WTC11 (cell line): ENCODE data around the gene SLC1A7. TPM values are rescaled to one million over a fixed set of nuclear protein-coding genes. Genes with fewer than 3 reads are reported as not detected.

Source experiments
- ATAC-seq: fragments of 200-7000 bp; cut with Tn5 transposase; 2 replicates; pipeline ENCODE4 v1.10.0; 2021; ENCODE audit warnings: mild to moderate bottlenecking, moderate library complexity
- CTCF ChIA-PET: fragments of 300-600 bp; sonication (Branson Sonifier 250); formaldehyde crosslinking; loops from one replicate; lab custom pipeline; 2021; ENCODE audit warnings: antibody characterized with exemption; lab: Charles Lee
- POLR2A ChIA-PET: fragments of 350-600 bp; sonication (Branson Sonifier 250); formaldehyde crosslinking; loops from one replicate; lab custom pipeline; 2021; ENCODE audit warnings: antibody characterized with exemption; lab: Charles Lee
- DNase-seq: peaks from one replicate; pipeline ENCODE4 v3.0.0; 2021; ENCODE audit warnings: low spot score
- H3K27ac Mint-ChIP-seq: 2 replicates; pipeline ENCODE4 v1.8.0; 2021; ENCODE audit warnings: mixed read lengths
- H3K27me3 Mint-ChIP-seq: 2 replicates; pipeline ENCODE4 v1.8.0; 2021; ENCODE audit warnings: low read depth, mild to moderate bottlenecking, moderate library complexity, mixed read lengths
- H3K36me3 Mint-ChIP-seq: 2 replicates; pipeline ENCODE4 v1.8.0; 2021; ENCODE audit warnings: mixed read lengths
- H3K4me1 Mint-ChIP-seq: 2 replicates; pipeline ENCODE4 v1.8.0; 2022; ENCODE audit warnings: mixed read lengths
- H3K4me3 Mint-ChIP-seq: 2 replicates; pipeline ENCODE4 v1.8.0; 2021; ENCODE audit warnings: mild to moderate bottlenecking, moderate library complexity, mixed read lengths
- H3K9me3 Mint-ChIP-seq: 2 replicates; pipeline ENCODE4 v1.8.0; 2021; ENCODE audit warnings: mixed read lengths
- EMX1 ChIP-seq: fragments of 250-450 bp; sonication (Bioruptor Pico); IDR thresholded peaks from 2 replicates; pipeline ENCODE4 v1.8.0; 2021; ENCODE audit warnings: mild to moderate bottlenecking
- FOXP1 ChIP-seq: sonication (generic); formaldehyde crosslinking; IDR thresholded peaks from 2 replicates; pipeline ENCODE4 v1.8.0; 2022; ENCODE audit warnings: missing genetic modification reagents, mild to moderate bottlenecking, moderate library complexity, borderline replicate concordance
- NR3C1 ChIP-seq: sonication (generic); formaldehyde crosslinking; conservative IDR thresholded peaks from 2 replicates; pipeline ENCODE4 v1.8.1; 2023; ENCODE audit warnings: low read depth, mild to moderate bottlenecking, missing genetic modification reagents
- PRRX2 ChIP-seq: fragments of 250-450 bp; sonication (Bioruptor Pico); IDR thresholded peaks from 2 replicates; pipeline ENCODE4 v1.8.0; 2021; ENCODE audit warnings: mild to moderate bottlenecking
- SMAD3 ChIP-seq: sonication (generic); formaldehyde crosslinking; IDR thresholded peaks from 2 replicates; pipeline ENCODE4 v1.8.0; 2022; ENCODE audit warnings: missing genetic modification reagents, mild to moderate bottlenecking, borderline replicate concordance
- TEAD1 ChIP-seq: sonication (generic); formaldehyde crosslinking; IDR thresholded peaks from 2 replicates; pipeline ENCODE4 v1.8.0; 2022; ENCODE audit warnings: mild to moderate bottlenecking, missing genetic modification reagents
- ZNF219 ChIP-seq: sonication (generic); formaldehyde crosslinking; IDR thresholded peaks from 2 replicates; pipeline ENCODE4 v1.8.0; 2023; ENCODE audit warnings: missing genetic modification reagents, mild to moderate bottlenecking, borderline replicate concordance
- ZNF317 ChIP-seq: sonication (generic); formaldehyde crosslinking; IDR thresholded peaks from 2 replicates; pipeline ENCODE4 v1.8.1; 2023; ENCODE audit warnings: low read depth, mild to moderate bottlenecking, moderate library complexity, missing genetic modification reagents, borderline replicate concordance
- ZNF423 ChIP-seq: fragments of 250-450 bp; sonication (Bioruptor Pico); IDR thresholded peaks from 2 replicates; pipeline ENCODE4 v2.1.2; 2022; ENCODE audit warnings: mild to moderate bottlenecking, moderate library complexity
- ZNF671 ChIP-seq: fragments of 250-450 bp; sonication (Bioruptor Pico); IDR thresholded peaks from 2 replicates; pipeline ENCODE4 v1.8.0; 2021; ENCODE audit warnings: mild to moderate bottlenecking
- total RNA-seq: library from RNA; stranded (reverse); gene quantifications from 3 replicates; pipeline ENCODE4 v1.2.3, GENCODE V29; 2021
- TF ChIP-seq, protein P1 (sequence below): fragments of 250-450 bp; sonication (Bioruptor Pico); IDR thresholded peaks from 2 replicates; pipeline ENCODE4 v1.9.0; 2021; ENCODE audit warnings: mild to moderate bottlenecking
- TF ChIP-seq, protein P2 (sequence below): sonication (generic); formaldehyde crosslinking; IDR thresholded peaks from 2 replicates; pipeline ENCODE4 v1.8.0; 2022; ENCODE audit warnings: mild to moderate bottlenecking, missing genetic modification reagents
- TF ChIP-seq, protein P3 (sequence below): sonication (generic); formaldehyde crosslinking; IDR thresholded peaks from 2 replicates; pipeline ENCODE4 v1.8.1; 2022; ENCODE audit warnings: low read depth, missing genetic modification reagents, borderline replicate concordance
- TF ChIP-seq, protein P4 (sequence below): sonication (generic); formaldehyde crosslinking; IDR thresholded peaks from 2 replicates; pipeline ENCODE4 v1.8.1; 2022; ENCODE audit warnings: mild to moderate bottlenecking, missing genetic modification reagents, moderate library complexity, borderline replicate concordance
- TF ChIP-seq, protein P5 (sequence below): fragments of 250-450 bp; sonication (Bioruptor Pico); IDR thresholded peaks from 2 replicates; pipeline ENCODE4 v1.9.0; 2021; ENCODE audit warnings: mild to moderate bottlenecking
- TF ChIP-seq, protein P6 (sequence below): sonication (generic); formaldehyde crosslinking; IDR thresholded peaks from 2 replicates; pipeline ENCODE4 v1.8.0; 2022; ENCODE audit warnings: missing genetic modification reagents
- TF ChIP-seq, protein P7 (sequence below): sonication (generic); formaldehyde crosslinking; IDR thresholded peaks from 2 replicates; pipeline ENCODE4 v1.8.1; 2023; ENCODE audit warnings: mild to moderate bottlenecking, missing genetic modification reagents, borderline replicate concordance

Gene SLC1A7
- total RNA-seq, 1 experiment from 2014 or later: not detected

DNA sequence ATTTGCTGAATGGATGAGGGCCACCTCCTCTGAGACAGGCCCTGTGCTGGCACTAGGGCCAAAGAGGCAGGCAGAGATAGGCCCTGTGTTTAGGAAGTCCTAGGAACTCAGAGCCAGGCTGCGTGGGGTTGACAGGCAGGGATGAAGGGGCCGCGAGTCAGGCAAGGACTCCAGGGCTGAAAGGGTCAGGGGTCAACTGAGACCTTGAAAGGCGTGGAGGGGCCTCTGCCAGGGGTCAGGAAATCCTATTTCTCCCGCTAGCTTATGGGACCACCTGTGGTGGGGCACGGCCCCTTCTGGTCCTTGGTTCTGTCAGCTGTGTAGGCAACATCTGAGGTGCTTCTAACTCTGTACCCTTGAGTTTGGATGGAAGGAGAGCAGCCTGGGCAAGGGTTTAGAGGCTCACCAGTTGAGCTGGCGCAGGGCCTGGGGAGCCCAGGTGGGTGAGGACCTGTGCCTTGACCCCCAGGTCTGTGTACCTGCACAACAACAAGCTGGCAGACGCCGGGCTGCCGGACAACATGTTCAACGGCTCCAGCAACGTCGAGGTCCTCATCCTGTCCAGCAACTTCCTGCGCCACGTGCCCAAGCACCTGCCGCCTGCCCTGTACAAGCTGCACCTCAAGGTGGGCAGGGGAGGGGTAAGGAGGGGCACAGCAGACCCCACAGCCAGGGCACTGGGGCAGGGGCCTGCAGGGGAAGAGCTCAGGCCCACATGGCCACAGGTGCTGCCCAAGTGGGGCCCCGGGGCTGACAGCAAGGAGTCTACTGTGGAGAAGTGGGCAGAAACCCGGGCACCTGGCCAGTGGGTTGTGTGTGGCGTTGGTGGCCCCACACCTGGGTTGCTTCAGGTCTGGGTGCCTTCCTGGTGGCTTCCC, 65.5 kb downstream of the SLC1A7 start (continued):
- TF ChIP-seq, protein P1, sequence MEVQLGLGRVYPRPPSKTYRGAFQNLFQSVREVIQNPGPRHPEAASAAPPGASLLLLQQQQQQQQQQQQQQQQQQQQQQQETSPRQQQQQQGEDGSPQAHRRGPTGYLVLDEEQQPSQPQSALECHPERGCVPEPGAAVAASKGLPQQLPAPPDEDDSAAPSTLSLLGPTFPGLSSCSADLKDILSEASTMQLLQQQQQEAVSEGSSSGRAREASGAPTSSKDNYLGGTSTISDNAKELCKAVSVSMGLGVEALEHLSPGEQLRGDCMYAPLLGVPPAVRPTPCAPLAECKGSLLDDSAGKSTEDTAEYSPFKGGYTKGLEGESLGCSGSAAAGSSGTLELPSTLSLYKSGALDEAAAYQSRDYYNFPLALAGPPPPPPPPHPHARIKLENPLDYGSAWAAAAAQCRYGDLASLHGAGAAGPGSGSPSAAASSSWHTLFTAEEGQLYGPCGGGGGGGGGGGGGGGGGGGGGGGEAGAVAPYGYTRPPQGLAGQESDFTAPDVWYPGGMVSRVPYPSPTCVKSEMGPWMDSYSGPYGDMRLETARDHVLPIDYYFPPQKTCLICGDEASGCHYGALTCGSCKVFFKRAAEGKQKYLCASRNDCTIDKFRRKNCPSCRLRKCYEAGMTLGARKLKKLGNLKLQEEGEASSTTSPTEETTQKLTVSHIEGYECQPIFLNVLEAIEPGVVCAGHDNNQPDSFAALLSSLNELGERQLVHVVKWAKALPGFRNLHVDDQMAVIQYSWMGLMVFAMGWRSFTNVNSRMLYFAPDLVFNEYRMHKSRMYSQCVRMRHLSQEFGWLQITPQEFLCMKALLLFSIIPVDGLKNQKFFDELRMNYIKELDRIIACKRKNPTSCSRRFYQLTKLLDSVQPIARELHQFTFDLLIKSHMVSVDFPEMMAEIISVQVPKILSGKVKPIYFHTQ (CRISPR knock-in tag): no peak
- no peak for TF ChIP-seq EMX1
- TF ChIP-seq, protein P2, sequence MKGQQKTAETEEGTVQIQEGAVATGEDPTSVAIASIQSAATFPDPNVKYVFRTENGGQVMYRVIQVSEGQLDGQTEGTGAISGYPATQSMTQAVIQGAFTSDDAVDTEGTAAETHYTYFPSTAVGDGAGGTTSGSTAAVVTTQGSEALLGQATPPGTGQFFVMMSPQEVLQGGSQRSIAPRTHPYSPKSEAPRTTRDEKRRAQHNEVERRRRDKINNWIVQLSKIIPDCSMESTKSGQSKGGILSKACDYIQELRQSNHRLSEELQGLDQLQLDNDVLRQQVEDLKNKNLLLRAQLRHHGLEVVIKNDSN: no peak
- TF ChIP-seq ZNF671 (CRISPR knock-in tag): no peak
- TF ChIP-seq, protein P3, sequence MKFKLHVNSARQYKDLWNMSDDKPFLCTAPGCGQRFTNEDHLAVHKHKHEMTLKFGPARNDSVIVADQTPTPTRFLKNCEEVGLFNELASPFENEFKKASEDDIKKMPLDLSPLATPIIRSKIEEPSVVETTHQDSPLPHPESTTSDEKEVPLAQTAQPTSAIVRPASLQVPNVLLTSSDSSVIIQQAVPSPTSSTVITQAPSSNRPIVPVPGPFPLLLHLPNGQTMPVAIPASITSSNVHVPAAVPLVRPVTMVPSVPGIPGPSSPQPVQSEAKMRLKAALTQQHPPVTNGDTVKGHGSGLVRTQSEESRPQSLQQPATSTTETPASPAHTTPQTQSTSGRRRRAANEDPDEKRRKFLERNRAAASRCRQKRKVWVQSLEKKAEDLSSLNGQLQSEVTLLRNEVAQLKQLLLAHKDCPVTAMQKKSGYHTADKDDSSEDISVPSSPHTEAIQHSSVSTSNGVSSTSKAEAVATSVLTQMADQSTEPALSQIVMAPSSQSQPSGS (CRISPR knock-in tag): no peak
- no peak for TF ChIP-seq ZNF317 (CRISPR knock-in tag)
- no peak for TF ChIP-seq SMAD3 (CRISPR knock-in tag)

DNA sequence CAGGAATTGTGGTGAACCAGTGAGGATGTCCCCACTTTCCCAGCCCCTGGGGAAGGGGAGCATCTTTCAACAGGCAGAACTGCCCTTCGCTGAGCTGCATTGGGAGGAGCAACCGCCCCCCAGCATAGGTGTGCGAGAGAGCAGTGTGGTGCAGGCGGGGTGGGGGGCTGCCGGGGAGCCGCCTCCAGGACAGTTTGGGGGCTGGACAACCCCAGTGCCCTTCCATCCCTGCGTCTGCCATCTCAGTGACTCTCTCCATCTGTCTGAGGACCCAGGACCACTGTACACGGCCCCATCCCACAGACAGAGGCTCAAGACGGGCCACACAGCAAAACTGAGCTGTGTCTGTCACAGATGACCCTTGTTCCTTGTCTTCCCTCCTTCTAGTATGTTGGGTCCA, 66.3 kb downstream of the SLC1A7 start:
- TF ChIP-seq TEAD1: no peak
- no peak for TF ChIP-seq ZNF219 (CRISPR knock-in tag)
- TF ChIP-seq EMX1: no peak
- TF ChIP-seq, protein P4, sequence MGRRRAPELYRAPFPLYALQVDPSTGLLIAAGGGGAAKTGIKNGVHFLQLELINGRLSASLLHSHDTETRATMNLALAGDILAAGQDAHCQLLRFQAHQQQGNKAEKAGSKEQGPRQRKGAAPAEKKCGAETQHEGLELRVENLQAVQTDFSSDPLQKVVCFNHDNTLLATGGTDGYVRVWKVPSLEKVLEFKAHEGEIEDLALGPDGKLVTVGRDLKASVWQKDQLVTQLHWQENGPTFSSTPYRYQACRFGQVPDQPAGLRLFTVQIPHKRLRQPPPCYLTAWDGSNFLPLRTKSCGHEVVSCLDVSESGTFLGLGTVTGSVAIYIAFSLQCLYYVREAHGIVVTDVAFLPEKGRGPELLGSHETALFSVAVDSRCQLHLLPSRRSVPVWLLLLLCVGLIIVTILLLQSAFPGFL (CRISPR knock-in tag): no peak
- TF ChIP-seq, protein P5, sequence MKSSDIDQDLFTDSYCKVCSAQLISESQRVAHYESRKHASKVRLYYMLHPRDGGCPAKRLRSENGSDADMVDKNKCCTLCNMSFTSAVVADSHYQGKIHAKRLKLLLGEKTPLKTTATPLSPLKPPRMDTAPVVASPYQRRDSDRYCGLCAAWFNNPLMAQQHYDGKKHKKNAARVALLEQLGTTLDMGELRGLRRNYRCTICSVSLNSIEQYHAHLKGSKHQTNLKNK (CRISPR knock-in tag): no peak
- no peak for TF ChIP-seq NR3C1 (CRISPR knock-in tag)
- no peak for TF ChIP-seq PRRX2 (CRISPR knock-in tag)
- no peak for TF ChIP-seq ZNF423
- H3K36me3 Mint-ChIP-seq: no peaks in the 10 kb centered on the region
- ATAC-seq: no peak
- no peak overlapping the region for H3K27ac Mint-ChIP-seq
- no peaks in the 10 kb centered on the region for H3K27me3 Mint-ChIP-seq
- DNase-seq: no peak
- no peaks in the 10 kb centered on the region for H3K4me1 Mint-ChIP-seq
- H3K4me3 Mint-ChIP-seq: no peak overlapping the region
- CTCF ChIA-PET: no interaction called here
- H3K9me3 Mint-ChIP-seq: no peaks in the 10 kb centered on the region
- POLR2A ChIA-PET: no interaction called here

DNA sequence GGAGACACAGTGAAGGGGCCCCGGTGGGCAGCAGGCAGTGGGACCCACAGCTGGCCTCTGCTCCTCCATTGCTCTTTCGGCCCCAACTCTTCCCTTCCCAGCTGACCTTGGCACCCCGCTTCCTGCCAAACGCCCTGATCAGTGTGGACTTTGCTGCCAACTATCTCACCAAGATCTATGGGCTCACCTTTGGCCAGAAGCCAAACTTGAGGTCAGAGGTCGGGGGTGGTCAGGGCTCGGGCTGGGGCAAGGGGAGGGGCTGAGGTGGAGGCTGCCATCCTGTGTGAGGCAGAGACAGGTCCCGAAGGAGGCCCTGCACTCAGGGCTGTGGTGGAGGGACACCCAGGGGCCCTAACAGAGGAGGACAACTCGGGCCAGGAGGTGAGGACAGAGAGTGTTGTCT, 66.7 kb downstream of the SLC1A7 start:
- H3K4me1 Mint-ChIP-seq: no peaks in the 10 kb centered on the region
- no peaks in the 10 kb centered on the region for H3K27me3 Mint-ChIP-seq
- POLR2A ChIA-PET: no interaction called here
- CTCF ChIA-PET: no interaction called here
- ATAC-seq (no peak), DNase-seq (peak; percentile 5)
- no peaks in the 10 kb centered on the region for H3K9me3 Mint-ChIP-seq
- no peaks in the 10 kb centered on the region for H3K36me3 Mint-ChIP-seq
- H3K27ac Mint-ChIP-seq: no peak overlapping the region
- no peak overlapping the region for H3K4me3 Mint-ChIP-seq
- TF ChIP-seq, protein P6, sequence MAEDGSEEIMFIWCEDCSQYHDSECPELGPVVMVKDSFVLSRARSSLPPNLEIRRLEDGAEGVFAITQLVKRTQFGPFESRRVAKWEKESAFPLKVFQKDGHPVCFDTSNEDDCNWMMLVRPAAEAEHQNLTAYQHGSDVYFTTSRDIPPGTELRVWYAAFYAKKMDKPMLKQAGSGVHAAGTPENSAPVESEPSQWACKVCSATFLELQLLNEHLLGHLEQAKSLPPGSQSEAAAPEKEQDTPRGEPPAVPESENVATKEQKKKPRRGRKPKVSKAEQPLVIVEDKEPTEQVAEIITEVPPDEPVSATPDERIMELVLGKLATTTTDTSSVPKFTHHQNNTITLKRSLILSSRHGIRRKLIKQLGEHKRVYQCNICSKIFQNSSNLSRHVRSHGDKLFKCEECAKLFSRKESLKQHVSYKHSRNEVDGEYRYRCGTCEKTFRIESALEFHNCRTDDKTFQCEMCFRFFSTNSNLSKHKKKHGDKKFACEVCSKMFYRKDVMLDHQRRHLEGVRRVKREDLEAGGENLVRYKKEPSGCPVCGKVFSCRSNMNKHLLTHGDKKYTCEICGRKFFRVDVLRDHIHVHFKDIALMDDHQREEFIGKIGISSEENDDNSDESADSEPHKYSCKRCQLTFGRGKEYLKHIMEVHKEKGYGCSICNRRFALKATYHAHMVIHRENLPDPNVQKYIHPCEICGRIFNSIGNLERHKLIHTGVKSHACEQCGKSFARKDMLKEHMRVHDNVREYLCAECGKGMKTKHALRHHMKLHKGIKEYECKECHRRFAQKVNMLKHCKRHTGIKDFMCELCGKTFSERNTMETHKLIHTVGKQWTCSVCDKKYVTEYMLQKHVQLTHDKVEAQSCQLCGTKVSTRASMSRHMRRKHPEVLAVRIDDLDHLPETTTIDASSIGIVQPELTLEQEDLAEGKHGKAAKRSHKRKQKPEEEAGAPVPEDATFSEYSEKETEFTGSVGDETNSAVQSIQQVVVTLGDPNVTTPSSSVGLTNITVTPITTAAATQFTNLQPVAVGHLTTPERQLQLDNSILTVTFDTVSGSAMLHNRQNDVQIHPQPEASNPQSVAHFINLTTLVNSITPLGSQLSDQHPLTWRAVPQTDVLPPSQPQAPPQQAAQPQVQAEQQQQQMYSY (CRISPR knock-in tag): no peak
- TF ChIP-seq, protein P7, sequence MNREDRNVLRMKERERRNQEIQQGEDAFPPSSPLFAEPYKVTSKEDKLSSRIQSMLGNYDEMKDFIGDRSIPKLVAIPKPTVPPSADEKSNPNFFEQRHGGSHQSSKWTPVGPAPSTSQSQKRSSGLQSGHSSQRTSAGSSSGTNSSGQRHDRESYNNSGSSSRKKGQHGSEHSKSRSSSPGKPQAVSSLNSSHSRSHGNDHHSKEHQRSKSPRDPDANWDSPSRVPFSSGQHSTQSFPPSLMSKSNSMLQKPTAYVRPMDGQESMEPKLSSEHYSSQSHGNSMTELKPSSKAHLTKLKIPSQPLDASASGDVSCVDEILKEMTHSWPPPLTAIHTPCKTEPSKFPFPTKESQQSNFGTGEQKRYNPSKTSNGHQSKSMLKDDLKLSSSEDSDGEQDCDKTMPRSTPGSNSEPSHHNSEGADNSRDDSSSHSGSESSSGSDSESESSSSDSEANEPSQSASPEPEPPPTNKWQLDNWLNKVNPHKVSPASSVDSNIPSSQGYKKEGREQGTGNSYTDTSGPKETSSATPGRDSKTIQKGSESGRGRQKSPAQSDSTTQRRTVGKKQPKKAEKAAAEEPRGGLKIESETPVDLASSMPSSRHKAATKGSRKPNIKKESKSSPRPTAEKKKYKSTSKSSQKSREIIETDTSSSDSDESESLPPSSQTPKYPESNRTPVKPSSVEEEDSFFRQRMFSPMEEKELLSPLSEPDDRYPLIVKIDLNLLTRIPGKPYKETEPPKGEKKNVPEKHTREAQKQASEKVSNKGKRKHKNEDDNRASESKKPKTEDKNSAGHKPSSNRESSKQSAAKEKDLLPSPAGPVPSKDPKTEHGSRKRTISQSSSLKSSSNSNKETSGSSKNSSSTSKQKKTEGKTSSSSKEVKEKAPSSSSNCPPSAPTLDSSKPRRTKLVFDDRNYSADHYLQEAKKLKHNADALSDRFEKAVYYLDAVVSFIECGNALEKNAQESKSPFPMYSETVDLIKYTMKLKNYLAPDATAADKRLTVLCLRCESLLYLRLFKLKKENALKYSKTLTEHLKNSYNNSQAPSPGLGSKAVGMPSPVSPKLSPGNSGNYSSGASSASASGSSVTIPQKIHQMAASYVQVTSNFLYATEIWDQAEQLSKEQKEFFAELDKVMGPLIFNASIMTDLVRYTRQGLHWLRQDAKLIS: no peak
- TF ChIP-seq FOXP1 (CRISPR knock-in tag): no peak
